Parathyroid adenoma (tissue), 2 donors: ENCODE results near the gene KIRREL3.

Experiments
- H2AFZ ChIP-seq: fragments of 300-600 bp; sonication (generic); one replicate; pipeline ENCODE4 v1.7.0; 2017; ENCODE audit warnings: antibody characterized with exemption, mild to moderate bottlenecking
- H3K27ac ChIP-seq: fragments of 300-600 bp; sonication (generic); one replicate; pipeline ENCODE4 v1.7.0; 2017
- H3K27me3 ChIP-seq: fragments of 300-600 bp; sonication (generic); one replicate; pipeline ENCODE4 v1.7.0; 2017; ENCODE audit warnings: low read length; ENCODE audit not compliant: control insufficient read depth, insufficient read depth
- H3K36me3 ChIP-seq: fragments of 300-600 bp; sonication (generic); one replicate; pipeline ENCODE4 v1.7.0; 2017; ENCODE audit warnings: low read length; ENCODE audit not compliant: control insufficient read depth, insufficient read depth
- H3K4me1 ChIP-seq: fragments of 300-600 bp; sonication (generic); one replicate; pipeline ENCODE4 v1.7.0; 2017; ENCODE audit warnings: control low read depth
- H3K4me2 ChIP-seq: fragments of 300-600 bp; sonication (generic); one replicate; pipeline ENCODE4 v1.7.0; 2017; ENCODE audit warnings: low read length
- H3K4me3 ChIP-seq: fragments of 300-600 bp; sonication (generic); one replicate; pipeline ENCODE4 v1.7.0; 2017; ENCODE audit warnings: low read depth, low read length
- H3K79me2 ChIP-seq: fragments of 300-600 bp; sonication (generic); one replicate; pipeline ENCODE4 v1.7.0; 2017; ENCODE audit warnings: control low read depth
- H3K9ac ChIP-seq: fragments of 300-600 bp; sonication (generic); one replicate; pipeline ENCODE4 v1.7.0; 2017; ENCODE audit warnings: mild to moderate bottlenecking
- H3K9me3 ChIP-seq: fragments of 300-600 bp; sonication (generic); one replicate; pipeline ENCODE4 v1.7.0; 2017; ENCODE audit warnings: low read length; ENCODE audit not compliant: control insufficient read depth
- TF ChIP-seq, protein P1 (sequence below): fragments of 300-600 bp; sonication (generic); IDR thresholded peaks from one replicate; pipeline ENCODE4 v1.7.0; 2017; ENCODE audit warnings: antibody characterized with exemption, mild to moderate bottlenecking
- donor health status: primary hyperparathyroidism.

Gene KIRREL3

DNA sequence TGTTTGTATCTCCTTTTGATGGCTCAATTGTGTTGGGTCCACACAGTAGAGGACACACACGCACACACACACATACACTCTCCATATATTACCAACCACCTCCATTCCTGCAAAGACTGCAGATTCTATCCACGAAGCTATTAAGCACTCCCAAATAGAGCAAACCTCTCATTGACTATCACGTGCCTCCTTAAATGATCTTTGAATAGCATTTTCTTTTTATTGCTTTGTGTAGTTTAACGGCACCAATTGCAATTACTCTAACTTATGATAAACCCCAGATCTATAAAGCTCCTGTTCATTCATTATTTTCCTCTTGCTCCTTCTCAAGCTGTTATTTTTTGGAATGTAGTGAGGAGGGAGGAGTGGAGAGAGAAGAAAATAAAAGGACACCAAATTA lies 440.3 kb downstream of the KIRREL3 start:
- no peaks in the 10 kb centered on the region for H3K79me2 ChIP-seq
- no peak overlapping the region for H3K9ac ChIP-seq
- TF ChIP-seq, protein P1, sequence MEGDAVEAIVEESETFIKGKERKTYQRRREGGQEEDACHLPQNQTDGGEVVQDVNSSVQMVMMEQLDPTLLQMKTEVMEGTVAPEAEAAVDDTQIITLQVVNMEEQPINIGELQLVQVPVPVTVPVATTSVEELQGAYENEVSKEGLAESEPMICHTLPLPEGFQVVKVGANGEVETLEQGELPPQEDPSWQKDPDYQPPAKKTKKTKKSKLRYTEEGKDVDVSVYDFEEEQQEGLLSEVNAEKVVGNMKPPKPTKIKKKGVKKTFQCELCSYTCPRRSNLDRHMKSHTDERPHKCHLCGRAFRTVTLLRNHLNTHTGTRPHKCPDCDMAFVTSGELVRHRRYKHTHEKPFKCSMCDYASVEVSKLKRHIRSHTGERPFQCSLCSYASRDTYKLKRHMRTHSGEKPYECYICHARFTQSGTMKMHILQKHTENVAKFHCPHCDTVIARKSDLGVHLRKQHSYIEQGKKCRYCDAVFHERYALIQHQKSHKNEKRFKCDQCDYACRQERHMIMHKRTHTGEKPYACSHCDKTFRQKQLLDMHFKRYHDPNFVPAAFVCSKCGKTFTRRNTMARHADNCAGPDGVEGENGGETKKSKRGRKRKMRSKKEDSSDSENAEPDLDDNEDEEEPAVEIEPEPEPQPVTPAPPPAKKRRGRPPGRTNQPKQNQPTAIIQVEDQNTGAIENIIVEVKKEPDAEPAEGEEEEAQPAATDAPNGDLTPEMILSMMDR, result no peak
- H3K36me3 ChIP-seq, result no peaks in the 10 kb centered on the region
- no peaks in the 10 kb centered on the region for H3K27me3 ChIP-seq
- no peak overlapping the region for H3K4me2 ChIP-seq
- H3K27ac ChIP-seq, result no peak overlapping the region
- no peaks in the 10 kb centered on the region for H3K4me1 ChIP-seq
- no peaks in the 10 kb centered on the region for H3K9me3 ChIP-seq
- no peak overlapping the region for H3K4me3 ChIP-seq
- no peak overlapping the region for H2AFZ ChIP-seq

DNA sequence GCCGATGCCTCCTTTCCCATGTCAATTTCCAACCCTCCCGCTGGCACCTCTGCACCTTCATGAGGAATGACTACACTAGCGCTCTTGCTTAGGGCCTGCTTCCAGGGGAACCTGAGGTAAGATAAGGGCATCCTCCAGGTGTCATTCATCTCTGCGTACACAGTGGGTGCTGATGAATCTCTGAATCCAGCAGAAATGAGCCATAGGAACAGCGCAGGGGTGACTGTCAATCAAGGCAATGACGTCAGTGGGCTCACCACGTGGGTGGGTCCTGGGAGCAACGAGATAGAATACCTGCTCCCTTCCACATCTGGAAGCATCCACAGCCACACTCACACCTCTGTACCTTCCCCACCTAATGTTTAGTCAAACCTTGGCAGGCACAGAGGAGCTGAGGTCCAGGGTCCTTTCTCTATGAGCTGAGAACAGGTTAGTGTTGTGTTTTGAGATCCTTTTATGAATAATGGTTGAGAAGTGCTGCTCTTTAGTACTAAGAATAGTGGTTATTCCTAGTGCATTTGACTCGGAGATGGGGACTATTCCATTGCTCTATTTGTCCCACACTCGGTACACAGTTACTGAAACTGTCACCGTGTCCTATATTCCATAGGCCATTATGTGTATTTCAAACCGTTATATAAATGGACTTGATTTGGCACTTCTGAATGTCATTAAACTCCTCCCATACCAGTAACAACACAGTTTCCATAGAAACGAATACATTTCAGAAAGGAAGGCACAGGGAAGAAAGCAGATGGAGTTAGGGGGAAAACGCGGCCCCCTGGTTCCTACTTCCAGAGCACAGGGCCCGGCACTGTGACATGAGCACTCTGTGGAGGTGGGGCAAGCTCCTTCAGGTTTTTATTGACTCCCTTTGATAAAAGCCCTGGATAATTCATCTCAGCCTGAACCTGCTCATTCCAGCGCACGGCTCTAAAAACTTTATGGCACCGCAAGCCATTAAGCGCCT lies 451.7 kb downstream of the KIRREL3 start:
- no peaks in the 10 kb centered on the region for H3K4me1 ChIP-seq
- no peaks in the 10 kb centered on the region for H3K9me3 ChIP-seq
- no peaks in the 10 kb centered on the region for H3K79me2 ChIP-seq
- TF ChIP-seq, protein P1, result no peak
- no peaks in the 10 kb centered on the region for H3K27me3 ChIP-seq
- no peaks in the 10 kb centered on the region for H3K36me3 ChIP-seq
- H3K9ac ChIP-seq, result no peak overlapping the region
- no peak overlapping the region for H2AFZ ChIP-seq
- no peak overlapping the region for H3K4me3 ChIP-seq
- H3K4me2 ChIP-seq, result no peak overlapping the region
- H3K27ac ChIP-seq, result no peak overlapping the region

DNA sequence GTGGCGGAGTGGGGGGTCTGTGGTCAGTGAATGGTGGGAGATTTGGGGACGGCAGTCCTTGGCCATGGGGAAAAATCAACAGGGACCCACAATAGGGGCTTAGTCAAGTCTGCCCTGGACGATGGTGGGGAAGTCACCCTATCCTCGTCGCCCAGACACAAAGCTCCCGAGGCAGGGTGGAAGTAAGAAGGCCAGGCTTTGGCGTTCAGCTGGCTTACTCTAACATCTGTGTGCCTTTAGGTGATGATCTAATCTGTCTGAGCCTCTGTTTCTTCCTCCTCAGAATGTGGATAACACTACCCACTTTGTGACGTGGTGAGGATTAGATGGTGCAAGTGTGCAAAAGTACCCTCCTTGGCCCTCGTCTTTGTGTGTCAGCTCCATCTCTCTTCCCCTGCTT lies 452.9 kb downstream of the KIRREL3 start:
- no peaks in the 10 kb centered on the region for H3K79me2 ChIP-seq
- TF ChIP-seq, protein P1, result no peak
- H3K9ac ChIP-seq, result no peak overlapping the region
- H3K4me1 ChIP-seq, result no peaks in the 10 kb centered on the region
- H3K27me3 ChIP-seq, result no peaks in the 10 kb centered on the region
- H3K27ac ChIP-seq, result no peak overlapping the region
- H3K4me2 ChIP-seq, result no peak overlapping the region
- H3K9me3 ChIP-seq, result no peaks in the 10 kb centered on the region
- no peak overlapping the region for H2AFZ ChIP-seq
- H3K4me3 ChIP-seq, result no peak overlapping the region
- H3K36me3 ChIP-seq, result no peaks in the 10 kb centered on the region

DNA sequence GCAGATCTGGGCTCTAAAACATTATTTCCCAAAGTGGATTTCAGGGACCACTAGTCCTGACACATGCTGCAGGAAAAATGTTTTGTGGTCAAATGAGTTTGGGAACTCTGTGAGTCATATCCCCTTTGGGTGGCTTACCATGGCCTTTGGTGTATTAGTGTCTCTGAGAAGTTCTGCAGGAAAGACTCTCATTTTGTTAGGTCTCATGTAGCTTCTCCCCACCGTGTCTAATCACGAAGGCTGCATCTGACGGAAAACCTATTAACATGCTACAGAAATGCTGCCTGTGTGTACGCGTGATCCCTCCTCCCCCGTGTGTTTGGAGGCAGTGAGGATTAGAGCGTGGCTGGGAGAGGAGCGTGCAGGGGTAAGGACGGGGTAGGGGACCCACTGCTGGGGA lies 453.4 kb downstream of the KIRREL3 start:
- TF ChIP-seq, protein P1, result no peak
- Histone ChIP-seq H3K27ac (no peak overlapping the region), H3K4me3 (no peak overlapping the region), H3K9ac (no peak overlapping the region), H3K4me1 (no peaks in the 10 kb centered on the region), H3K36me3 (no peaks in the 10 kb centered on the region), H3K27me3 (no peaks in the 10 kb centered on the region), H3K4me2 (no peak overlapping the region), H2AFZ (no peak overlapping the region), H3K9me3 (no peaks in the 10 kb centered on the region), H3K79me2 (no peaks in the 10 kb centered on the region)

DNA sequence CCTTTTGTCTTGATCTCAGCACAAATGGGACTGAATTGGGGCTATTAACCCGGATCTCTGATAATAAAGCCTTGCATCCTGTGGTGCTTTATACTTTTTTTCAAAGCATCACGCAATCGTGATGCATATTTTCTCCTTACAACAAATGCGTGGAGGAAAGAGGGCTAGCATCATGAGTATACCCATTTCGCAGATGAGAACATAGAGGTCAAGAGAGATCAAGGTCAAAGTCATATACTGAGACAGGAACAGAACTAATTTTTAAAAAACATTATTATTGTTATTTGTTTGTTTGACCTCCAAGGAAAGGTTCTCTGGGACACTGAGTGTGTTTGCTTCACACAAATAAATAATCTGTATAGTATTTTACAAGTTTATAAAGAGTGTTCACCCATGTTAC lies 453.9 kb downstream of the KIRREL3 start:
- Histone ChIP-seq H3K79me2 (no peaks in the 10 kb centered on the region), H3K36me3 (no peaks in the 10 kb centered on the region), H3K9me3 (no peaks in the 10 kb centered on the region), H3K27me3 (no peaks in the 10 kb centered on the region), H3K27ac (no peak overlapping the region), H2AFZ (no peak overlapping the region), H3K4me1 (no peaks in the 10 kb centered on the region), H3K4me3 (no peak overlapping the region), H3K9ac (no peak overlapping the region), H3K4me2 (no peak overlapping the region)
- TF ChIP-seq, protein P1, result no peak
